Spleen (tissue), 11 donors: ENCODE measurements around the gene C5orf58. TPM values are rescaled to one million over a fixed set of nuclear protein-coding genes. Genes with fewer than 3 reads are reported as not detected.
A peak's percentile ranks its signal among the peaks of the same experiment; 100 is the strongest.

ENCODE experiments used
- DNase-seq: peaks from one replicate; pipeline ENCODE4 v3.0.0-alpha.2; 2020
- H3K27ac ChIP-seq, 8 donors: fragments of 200-600 bp; sonication (generic) in 7 of 8; 1 replicate in 4 of 8; 2 replicates in 4 of 8; pipeline versions ENCODE4 v1.5.0 to v1.8.0; 2016 to 2021; ENCODE audit warnings: inconsistent platforms in 4 of 8, mild to moderate bottlenecking in 4 of 8, moderate library complexity in 1 of 8
- H3K27me3 ChIP-seq, 7 donors: fragments of 200-600 bp; sonication (generic) in 6 of 7; replicated peaks in 1 of 7; 1 replicate in 4 of 7; 2 replicates in 3 of 7; pipeline versions ENCODE4 v1.5.0 to v1.8.0; 2016 to 2021; ENCODE audit warnings: inconsistent platforms in 3 of 7, mild to moderate bottlenecking in 1 of 7
- H3K36me3 ChIP-seq, 6 donors: fragments of 200-600 bp; sonication (generic) in 5 of 6; 1 replicate in 4 of 6; 2 replicates in 2 of 6; pipeline versions ENCODE4 v1.5.0 to v1.8.0; 2016 to 2021; ENCODE audit warnings: inconsistent platforms in 2 of 6
- H3K4me1 ChIP-seq, 6 donors: fragments of 200-600 bp; sonication (generic) in 5 of 6; 1 replicate in 3 of 6; 2 replicates in 3 of 6; pipeline versions ENCODE4 v1.5.0 to v1.8.0; 2016 to 2021; ENCODE audit warnings: inconsistent platforms in 3 of 6
- H3K4me3 ChIP-seq, 8 donors: fragments of 200-600 bp; sonication (generic) in 7 of 8; 1 replicate in 4 of 8; 2 replicates in 4 of 8; pipeline versions ENCODE4 v1.5.0 to v1.8.0; 2016 to 2021; ENCODE audit warnings: inconsistent platforms in 4 of 8, mild to moderate bottlenecking in 4 of 8, moderate library complexity in 2 of 8
- H3K9me3 ChIP-seq, 8 donors: fragments of 200-600 bp; sonication (generic) in 7 of 8; 1 replicate in 4 of 8; 2 replicates in 4 of 8; pipeline versions ENCODE4 v1.5.0 to v1.8.0; 2016 to 2021; ENCODE audit warnings: inconsistent platforms in 4 of 8
- POLR2A ChIP-seq, 3 donors: fragments of 450-650 bp; IDR thresholded peaks; one replicate each; pipeline ENCODE4 v1.5.1; 2017; ENCODE audit warnings: antibody characterized with exemption in 3 of 3, mild to moderate bottlenecking in 1 of 3
- POLR2AphosphoS5 ChIP-seq, 3 donors: sonication (generic); formaldehyde crosslinking; IDR thresholded peaks; one replicate each; pipeline ENCODE4 v1.5.1; 2017; ENCODE audit warnings: antibody characterized with exemption in 3 of 3
- WGBS, 5 donors: extraction: QIAGEN DNeasy Blood & Tissue Kit in 3 of 5; methylation state at CpG; one replicate each; pipeline versions ENCODE4 v1.1.5 to v1.1.7; 2013 to 2018; 5-methylcytosine and 5-hydroxymethylcytosine counted together
- intact Hi-C: fragments of 100-400 bp; cut with DNase I; formaldehyde crosslinking; loops from one replicate; pipeline ENCODE4 v1.15.0; 2023; ENCODE audit warnings: low total_unique reads
- polyA plus RNA-seq, 3 donors: library from polyadenylated mRNA; stranded (reverse); fragments of 200-250 nt; gene quantifications; one replicate each; pipeline ENCODE4 v1.2.1, GENCODE V29; 2013
- total RNA-seq, 7 donors: library from RNA; depleted of rRNA in 3 of 7; stranded (reverse); fragments of >200 nt in 3 of 7; fragmentation: NEBNext Ultra II Directional in 4 of 7; extraction: Animal tissue kit (Norgen Biotek cat#: 25700) in 4 of 7; gene quantifications; one replicate each; pipeline versions ENCODE4 v1.1.0 to v1.2.1, GENCODE V29; 2016 to 2021
- TF ChIP-seq, protein P1 (sequence below), 11 experiments: fragments of 200-600 bp in 7 of 11; fragments of 450-650 bp in 4 of 11; sonication (generic) in 4 of 11; IDR thresholded peaks in 8 of 11; conservative IDR thresholded peaks in 3 of 11; 1 replicate in 7 of 11; 2 replicates in 4 of 11; pipeline versions ENCODE4 v1.4.0 to v1.8.0; 2016 to 2021; ENCODE audit warnings: antibody characterized with exemption in 11 of 11, inconsistent platforms in 4 of 11, mild to moderate bottlenecking in 1 of 11
- donor health status: healthy with polysubstance abuse.
- donor health status: DM: no; HTN: no; CAD: no; lungs with moderate emphysema.
- donor health status: DM: no; HTN: no; CAD: no.
- donor health status: Bipolar disorder and iron deficiency.
- donor health status: healthy.
- donor health status: DM: no; HTN: no; CAD: no.
- donor health status: DM: yes; HTN: yes; CAD: no.

Gene C5orf58
- total and polyA plus RNA-seq, 10 donors = 0.35 TPM; not detected in 9

DNA sequence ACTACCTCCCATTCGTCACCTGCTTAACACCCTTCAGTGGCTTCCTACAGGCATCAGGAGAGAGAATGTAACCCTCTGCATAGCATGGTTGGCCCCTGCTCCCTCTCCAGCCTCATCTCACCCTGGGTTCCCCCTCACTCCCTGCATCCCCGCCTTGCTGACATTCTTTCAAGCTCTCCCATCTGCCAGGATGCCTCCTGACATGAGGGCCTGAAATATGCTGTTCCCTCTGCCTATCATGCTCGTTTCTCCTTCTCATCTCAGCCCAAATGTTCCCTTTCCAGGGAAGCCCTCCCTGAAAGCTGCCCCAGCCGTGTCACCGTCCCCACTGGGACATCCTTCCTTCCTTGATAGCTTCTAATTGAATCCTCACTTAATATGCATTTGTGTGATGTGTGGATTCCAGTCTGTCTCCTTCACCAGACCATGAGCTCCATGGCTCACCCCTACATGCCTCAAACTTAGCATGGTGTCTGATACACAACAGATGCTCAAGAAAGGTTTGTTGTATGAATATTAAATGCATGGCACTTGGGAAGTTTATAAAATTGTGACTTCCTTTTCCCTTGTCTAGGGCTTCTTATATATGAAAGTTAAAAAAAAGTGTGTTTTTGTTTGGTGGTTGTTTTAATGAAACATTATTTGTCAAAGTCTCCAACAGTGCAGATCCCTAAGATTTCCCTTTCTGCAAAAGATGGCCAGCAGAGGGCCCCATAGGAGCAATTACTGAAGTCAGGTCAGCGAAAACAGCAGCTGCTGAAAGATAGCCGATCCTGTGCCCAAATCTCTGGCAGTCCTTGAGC, 7.3 kb upstream of the C5orf58 start:
- TF ChIP-seq, protein P1, sequence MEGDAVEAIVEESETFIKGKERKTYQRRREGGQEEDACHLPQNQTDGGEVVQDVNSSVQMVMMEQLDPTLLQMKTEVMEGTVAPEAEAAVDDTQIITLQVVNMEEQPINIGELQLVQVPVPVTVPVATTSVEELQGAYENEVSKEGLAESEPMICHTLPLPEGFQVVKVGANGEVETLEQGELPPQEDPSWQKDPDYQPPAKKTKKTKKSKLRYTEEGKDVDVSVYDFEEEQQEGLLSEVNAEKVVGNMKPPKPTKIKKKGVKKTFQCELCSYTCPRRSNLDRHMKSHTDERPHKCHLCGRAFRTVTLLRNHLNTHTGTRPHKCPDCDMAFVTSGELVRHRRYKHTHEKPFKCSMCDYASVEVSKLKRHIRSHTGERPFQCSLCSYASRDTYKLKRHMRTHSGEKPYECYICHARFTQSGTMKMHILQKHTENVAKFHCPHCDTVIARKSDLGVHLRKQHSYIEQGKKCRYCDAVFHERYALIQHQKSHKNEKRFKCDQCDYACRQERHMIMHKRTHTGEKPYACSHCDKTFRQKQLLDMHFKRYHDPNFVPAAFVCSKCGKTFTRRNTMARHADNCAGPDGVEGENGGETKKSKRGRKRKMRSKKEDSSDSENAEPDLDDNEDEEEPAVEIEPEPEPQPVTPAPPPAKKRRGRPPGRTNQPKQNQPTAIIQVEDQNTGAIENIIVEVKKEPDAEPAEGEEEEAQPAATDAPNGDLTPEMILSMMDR (IDR thresholded peaks at IDR 0.05 in 8 of 11, conservative IDR thresholded peaks at IDR 0.05 in 3 of 11) = peak; percentile 28 to 83 (median 80)
- no peak for TF ChIP-seq POLR2AphosphoS5 (IDR thresholded peaks at IDR 0.05)
- no peaks in the 10 kb centered on the region for H3K9me3 ChIP-seq
- peak overlapping the region in 3 of 8 donors; percentile 11 to 57 (median 14) for H3K27ac ChIP-seq
- intact Hi-C loops = no loop called here
- H3K36me3 ChIP-seq = no peaks in the 10 kb centered on the region
- DNase-seq = peak; percentile 81
- no peak overlapping the region for H3K4me3 ChIP-seq
- peaks cover 0 to 33% (median 6%) of the 10 kb centered on the region in 6 donors for H3K4me1 ChIP-seq
- no peaks in the 10 kb centered on the region for H3K27me3 ChIP-seq
- 50 to 58% (median 56%) methylated on average over 7 of the region's 7 CpGs for WGBS, 5 donors

DNA sequence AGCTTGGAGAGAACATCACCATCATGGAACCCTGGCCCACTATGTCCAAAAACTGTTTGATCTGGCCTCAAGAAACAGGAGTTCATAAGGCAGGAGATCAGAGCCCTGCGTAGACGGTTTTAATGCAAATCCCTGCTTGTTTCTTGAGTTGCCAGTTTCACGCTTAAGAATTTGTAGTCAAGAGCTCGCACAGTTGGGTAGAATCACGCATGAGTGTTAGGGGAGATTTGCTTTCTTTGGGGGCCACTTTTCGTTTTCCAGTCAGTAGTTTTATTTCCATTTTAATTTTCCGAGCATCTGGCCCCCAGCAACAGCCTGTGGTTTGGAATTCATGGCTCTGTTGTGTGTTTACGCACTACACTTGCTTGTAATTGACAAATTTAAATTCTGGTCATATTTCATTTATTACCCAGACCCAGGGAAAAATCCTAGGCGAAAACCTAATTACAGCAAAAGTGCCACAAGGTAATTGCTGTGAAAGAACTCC, 6.6 kb upstream of the C5orf58 start:
- Histone ChIP-seq H3K4me1 (peaks cover 0 to 33% (median 6%) of the 10 kb centered on the region in 6 donors), H3K27me3 (no peaks in the 10 kb centered on the region), H3K4me3 (no peak overlapping the region), H3K36me3 (no peaks in the 10 kb centered on the region), H3K27ac (peak overlapping the region in 1 of 8 donors; percentile 41), H3K9me3 (no peaks in the 10 kb centered on the region)
- WGBS, 5 donors = 81 to 93% (median 89%) methylated on average over 9 of the region's 9 CpGs
- DNase-seq = no peak
- TF ChIP-seq, protein P1 (IDR thresholded peaks at IDR 0.05 in 8 of 11, conservative IDR thresholded peaks at IDR 0.05 in 3 of 11) = peak in 1 of 11 experiments; percentile 2
- TF ChIP-seq POLR2AphosphoS5 (IDR thresholded peaks at IDR 0.05) = no peak
- intact Hi-C loops = no loop called here

DNA sequence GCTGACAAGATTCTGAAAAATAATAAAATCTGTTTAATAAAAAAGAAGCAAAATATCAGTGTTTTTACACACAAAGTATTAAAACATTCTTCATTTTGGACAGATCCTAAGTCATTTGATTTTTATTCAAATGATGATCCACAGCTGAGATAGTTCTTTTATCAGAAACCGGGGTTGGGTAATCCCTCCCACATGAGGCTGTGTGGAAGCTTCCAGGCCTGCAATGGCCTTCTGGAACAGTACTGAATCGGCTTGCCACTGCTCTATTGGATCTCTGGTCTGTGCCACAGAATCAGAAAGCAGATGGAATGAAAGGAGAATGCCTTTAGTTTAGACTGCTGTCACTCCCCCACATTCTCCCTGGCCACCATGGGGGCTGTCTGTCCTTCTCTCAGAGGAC, 6.1 kb upstream of the C5orf58 start:
- intact Hi-C loops = no loop called here
- WGBS, 5 donors = 68 to 85% (median 73%) methylated on average over 2 of the region's 2 CpGs
- Histone ChIP-seq H3K27ac (peak overlapping the region in 1 of 8 donors; percentile 41), H3K36me3 (no peaks in the 10 kb centered on the region), H3K4me1 (peaks cover 0 to 33% (median 6%) of the 10 kb centered on the region in 6 donors), H3K9me3 (no peaks in the 10 kb centered on the region), H3K27me3 (no peaks in the 10 kb centered on the region), H3K4me3 (no peak overlapping the region)
- TF ChIP-seq POLR2AphosphoS5 (IDR thresholded peaks at IDR 0.05) (no peak), POLR2A (IDR thresholded peaks at IDR 0.05) (no peak)
- TF ChIP-seq, protein P1 (IDR thresholded peaks at IDR 0.05 in 8 of 11, conservative IDR thresholded peaks at IDR 0.05 in 3 of 11) = no peak
- DNase-seq = no peak

DNA sequence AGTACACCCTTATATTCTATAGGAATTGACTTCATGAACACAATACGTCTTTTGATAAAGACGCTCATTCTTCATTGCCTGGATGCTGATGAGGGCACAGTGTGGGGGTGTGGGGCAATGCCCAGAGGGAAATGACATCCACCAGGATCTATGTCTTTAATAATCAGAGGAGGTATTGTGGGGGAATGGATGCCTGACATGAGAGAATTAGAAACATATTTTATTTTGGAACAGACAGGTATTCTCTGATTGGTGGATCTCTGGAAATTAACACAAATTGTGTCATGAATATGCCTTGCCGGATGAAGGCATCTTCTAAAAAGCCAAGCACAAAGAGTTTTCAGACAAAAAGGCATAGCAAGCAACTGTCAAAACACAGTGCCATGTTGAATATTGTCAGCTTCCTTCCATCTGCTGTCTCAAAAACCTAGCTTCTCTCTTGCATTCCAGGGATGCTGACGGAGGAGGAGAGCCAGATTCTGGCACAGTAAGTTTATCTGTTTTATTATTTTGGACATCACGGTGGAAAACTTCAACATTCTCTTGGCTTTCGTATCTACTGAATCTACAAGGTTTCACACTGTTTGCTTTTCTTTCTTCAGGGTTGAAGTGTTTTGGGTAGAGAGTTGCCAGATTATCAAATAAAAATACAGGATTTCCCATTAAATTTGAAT, 3.9 kb upstream of the C5orf58 start:
- intact Hi-C loops = no loop called here
- Histone ChIP-seq H3K9me3 (no peaks in the 10 kb centered on the region), H3K27ac (no peak overlapping the region), H3K4me3 (no peak overlapping the region), H3K4me1 (peaks cover 0 to 27% (median 6%) of the 10 kb centered on the region in 6 donors), H3K36me3 (peaks cover 0 to 6% (median 0%) of the 10 kb centered on the region in 6 donors), H3K27me3 (no peaks in the 10 kb centered on the region)
- DNase-seq = no peak
- 86 to 91% (median 91%) methylated on average over 6 of the region's 6 CpGs for WGBS, 5 donors
- TF ChIP-seq POLR2AphosphoS5 (IDR thresholded peaks at IDR 0.05) (no peak), POLR2A (IDR thresholded peaks at IDR 0.05) (no peak)
- TF ChIP-seq, protein P1 (IDR thresholded peaks at IDR 0.05 in 8 of 11, conservative IDR thresholded peaks at IDR 0.05 in 3 of 11) = no peak
